Suprapubic skin (tissue), 4 donors: ENCODE measurements around the gene P2RX2. TPM values are rescaled to one million over a fixed set of nuclear protein-coding genes. Genes with fewer than 3 reads are reported as not detected.

ENCODE experiments used
- DNase-seq, 2 donors: peaks; one replicate each; pipeline ENCODE4 v3.0.0-alpha.2; 2019; ENCODE audit warnings: low spot score in 2 of 2
- H3K27ac ChIP-seq: fragments of 200-600 bp; sonication (generic); one replicate; pipeline ENCODE4 v1.5.1; 2019
- H3K27me3 ChIP-seq: fragments of 200-600 bp; sonication (generic); one replicate; pipeline ENCODE4 v1.5.1; 2019
- H3K36me3 ChIP-seq: fragments of 200-600 bp; sonication (generic); one replicate; pipeline ENCODE4 v1.5.1; 2019
- H3K4me1 ChIP-seq: fragments of 200-600 bp; sonication (generic); one replicate; pipeline ENCODE4 v1.5.1; 2019
- H3K4me3 ChIP-seq: fragments of 200-600 bp; sonication (generic); one replicate; pipeline ENCODE4 v1.5.1; 2019; ENCODE audit warnings: mild to moderate bottlenecking
- H3K9me3 ChIP-seq: fragments of 200-600 bp; sonication (generic); one replicate; pipeline ENCODE4 v1.5.1; 2019
- EP300 ChIP-seq: sonication (generic); formaldehyde crosslinking; IDR thresholded peaks from one replicate; pipeline ENCODE4 v1.6.1; 2017; ENCODE audit warnings: antibody characterized with exemption
- POLR2A ChIP-seq, 2 donors: fragments of 450-650 bp; IDR thresholded peaks; one replicate each; pipeline ENCODE4 v1.6.1; 2017; ENCODE audit warnings: antibody characterized with exemption in 2 of 2, mild to moderate bottlenecking in 2 of 2, moderate library complexity in 2 of 2
- POLR2AphosphoS5 ChIP-seq, 3 donors: sonication (generic); formaldehyde crosslinking; IDR thresholded peaks; one replicate each; pipeline ENCODE4 v1.6.1; 2017; ENCODE audit warnings: antibody characterized with exemption in 3 of 3
- WGBS: methylation state at CpG from one replicate; pipeline ENCODE4 v1.1.5; 2018; 5-methylcytosine and 5-hydroxymethylcytosine counted together
- total RNA-seq, 4 donors: library from RNA; depleted of rRNA; stranded (reverse); fragments of >200 nt; gene quantifications; one replicate each; pipeline ENCODE4 v1.1.0, GENCODE V29; 2016
- TF ChIP-seq, protein P1 (sequence below), 2 donors: fragments of 200-600 bp in 1 of 2; fragments of 450-650 bp in 1 of 2; sonication (generic) in 1 of 2; IDR thresholded peaks; one replicate each; pipeline ENCODE4 v1.5.1; 2016 to 2019; ENCODE audit warnings: antibody characterized with exemption in 2 of 2, mild to moderate bottlenecking in 1 of 2, moderate library complexity in 1 of 2

P2RX2 gene
- total RNA-seq, 4 donors from 2014 or later, result not detected

DNA sequence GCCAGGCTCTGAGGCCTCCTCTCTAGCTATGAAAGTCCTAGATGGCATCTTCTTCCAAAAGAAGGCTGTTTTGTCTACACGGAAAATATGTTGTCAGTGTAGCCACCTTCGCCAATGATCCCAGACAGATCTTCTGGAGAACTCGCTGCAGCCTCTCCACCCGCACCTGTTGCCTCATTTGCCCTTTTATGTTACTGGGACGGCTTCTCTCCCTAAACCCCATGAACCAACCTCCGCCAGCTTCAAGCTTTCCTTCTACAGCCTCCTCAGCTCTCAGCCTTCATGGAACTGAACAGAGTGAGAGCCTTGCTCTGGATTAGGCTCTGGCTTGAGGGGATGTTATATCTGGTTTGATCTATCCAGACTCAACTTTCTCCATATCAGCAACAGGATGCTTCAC is 10.8 kb downstream of the P2RX2 start:
- no peak overlapping the region for H3K27ac ChIP-seq
- no peak overlapping the region for H3K4me3 ChIP-seq
- no peaks in the 10 kb centered on the region for H3K4me1 ChIP-seq
- TF ChIP-seq POLR2AphosphoS5 (IDR thresholded peaks at IDR 0.05), result no peak
- TF ChIP-seq EP300, result no peak
- no peak for TF ChIP-seq POLR2A (IDR thresholded peaks at IDR 0.05)
- TF ChIP-seq, protein P1, sequence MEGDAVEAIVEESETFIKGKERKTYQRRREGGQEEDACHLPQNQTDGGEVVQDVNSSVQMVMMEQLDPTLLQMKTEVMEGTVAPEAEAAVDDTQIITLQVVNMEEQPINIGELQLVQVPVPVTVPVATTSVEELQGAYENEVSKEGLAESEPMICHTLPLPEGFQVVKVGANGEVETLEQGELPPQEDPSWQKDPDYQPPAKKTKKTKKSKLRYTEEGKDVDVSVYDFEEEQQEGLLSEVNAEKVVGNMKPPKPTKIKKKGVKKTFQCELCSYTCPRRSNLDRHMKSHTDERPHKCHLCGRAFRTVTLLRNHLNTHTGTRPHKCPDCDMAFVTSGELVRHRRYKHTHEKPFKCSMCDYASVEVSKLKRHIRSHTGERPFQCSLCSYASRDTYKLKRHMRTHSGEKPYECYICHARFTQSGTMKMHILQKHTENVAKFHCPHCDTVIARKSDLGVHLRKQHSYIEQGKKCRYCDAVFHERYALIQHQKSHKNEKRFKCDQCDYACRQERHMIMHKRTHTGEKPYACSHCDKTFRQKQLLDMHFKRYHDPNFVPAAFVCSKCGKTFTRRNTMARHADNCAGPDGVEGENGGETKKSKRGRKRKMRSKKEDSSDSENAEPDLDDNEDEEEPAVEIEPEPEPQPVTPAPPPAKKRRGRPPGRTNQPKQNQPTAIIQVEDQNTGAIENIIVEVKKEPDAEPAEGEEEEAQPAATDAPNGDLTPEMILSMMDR (IDR thresholded peaks at IDR 0.05), result no peak
- no peaks in the 10 kb centered on the region for H3K27me3 ChIP-seq
- 95% methylated on average over 6 of the region's 6 CpGs for WGBS
- H3K9me3 ChIP-seq, result no peaks in the 10 kb centered on the region
- peaks cover 71% of the 10 kb centered on the region for H3K36me3 ChIP-seq
- no peak for DNase-seq

DNA sequence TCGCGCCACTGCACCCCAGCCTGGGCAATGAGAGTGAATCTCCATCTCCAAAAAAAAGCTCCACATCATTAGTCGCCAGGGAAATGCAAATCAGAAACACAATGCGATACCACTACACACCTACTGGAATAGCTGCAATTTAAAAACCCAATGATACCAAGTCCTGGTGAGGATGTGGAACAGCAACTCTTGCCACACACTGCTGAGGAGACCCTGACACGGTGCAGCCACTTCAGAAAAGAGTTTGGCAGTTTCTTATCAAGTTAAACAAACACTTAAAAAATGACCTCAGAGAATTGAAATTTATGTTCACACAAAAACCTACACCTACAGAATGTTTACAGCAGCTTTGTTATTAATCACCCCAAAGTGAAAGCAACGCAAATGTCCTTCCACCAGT is 12.1 kb downstream of the P2RX2 start:
- Histone ChIP-seq H3K4me1 (no peaks in the 10 kb centered on the region), H3K27ac (no peak overlapping the region), H3K4me3 (no peak overlapping the region), H3K36me3 (peaks cover 71% of the 10 kb centered on the region), H3K9me3 (no peaks in the 10 kb centered on the region), H3K27me3 (no peaks in the 10 kb centered on the region)
- DNase-seq, result no peak
- TF ChIP-seq, protein P1 (IDR thresholded peaks at IDR 0.05), result no peak
- no peak for TF ChIP-seq EP300
- TF ChIP-seq POLR2AphosphoS5 (IDR thresholded peaks at IDR 0.05), result no peak
- TF ChIP-seq POLR2A (IDR thresholded peaks at IDR 0.05), result no peak
- WGBS, result 99% methylated on average over 6 of the region's 6 CpGs

DNA sequence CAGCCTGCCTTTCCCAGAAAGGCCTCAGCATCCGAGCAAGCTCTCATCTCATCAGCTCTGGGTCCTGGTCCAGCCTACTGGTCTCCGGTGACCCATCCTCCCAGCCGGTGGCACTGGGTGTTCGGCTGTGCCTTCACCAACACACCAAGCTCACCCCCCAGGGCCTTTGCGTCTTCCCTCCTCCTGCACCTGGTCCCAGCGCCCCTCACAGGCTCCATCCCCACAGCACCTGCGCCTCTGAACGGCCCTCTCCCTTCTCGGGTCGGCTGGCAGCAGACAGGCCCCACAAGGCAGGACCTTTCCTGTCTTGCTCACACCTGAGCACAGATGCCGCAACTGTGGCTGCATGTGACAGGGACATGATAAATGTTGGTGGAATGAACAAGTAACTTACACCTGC is 13.1 kb downstream of the P2RX2 start:
- Histone ChIP-seq H3K4me1 (no peaks in the 10 kb centered on the region), H3K27ac (no peak overlapping the region), H3K9me3 (no peaks in the 10 kb centered on the region), H3K27me3 (no peaks in the 10 kb centered on the region), H3K36me3 (peaks cover 74% of the 10 kb centered on the region), H3K4me3 (no peak overlapping the region)
- no peak for DNase-seq
- TF ChIP-seq, protein P1 (IDR thresholded peaks at IDR 0.05), result no peak
- TF ChIP-seq POLR2A (IDR thresholded peaks at IDR 0.05) (no peak), POLR2AphosphoS5 (IDR thresholded peaks at IDR 0.05) (no peak), EP300 (no peak)
- WGBS, result 96% methylated on average over 11 of the region's 11 CpGs

DNA sequence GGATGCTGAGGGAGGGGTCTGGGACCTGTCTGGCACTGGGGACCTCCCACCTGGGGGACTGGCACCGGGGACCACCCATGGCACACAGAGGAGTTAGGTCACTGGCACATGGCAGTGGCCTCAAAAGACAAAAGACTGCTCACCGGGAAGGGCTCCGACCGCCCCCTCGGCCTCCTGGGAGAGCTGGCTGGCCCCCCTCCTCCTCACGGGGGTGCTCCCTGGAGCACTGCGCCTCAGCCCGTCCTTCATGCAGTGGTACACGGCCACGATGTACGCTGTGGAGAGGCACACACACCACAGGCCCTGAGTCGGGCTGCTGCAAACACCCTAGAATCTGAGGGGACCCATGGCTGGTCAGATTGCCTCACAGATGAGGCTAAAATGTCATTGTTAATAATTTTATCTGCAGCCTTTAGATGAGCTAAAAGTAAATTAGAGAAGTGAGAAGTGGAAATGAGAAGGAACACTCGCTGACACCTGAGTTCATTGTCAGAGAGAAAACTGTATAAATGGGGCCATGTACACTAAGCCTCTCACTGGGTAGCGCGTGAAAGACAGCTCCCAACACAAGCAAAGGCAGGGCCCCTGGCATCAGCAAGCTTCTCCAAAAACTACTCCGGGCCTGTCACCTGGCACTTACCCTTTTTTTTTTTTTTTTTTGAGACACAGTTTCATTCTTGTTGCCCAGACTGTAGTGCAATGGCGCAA is 14.1 kb downstream of the P2RX2 start:
- Histone ChIP-seq H3K4me3 (no peak overlapping the region), H3K27me3 (no peaks in the 10 kb centered on the region), H3K27ac (no peak overlapping the region), H3K4me1 (no peaks in the 10 kb centered on the region), H3K36me3 (peaks cover 84% of the 10 kb centered on the region), H3K9me3 (no peaks in the 10 kb centered on the region)
- DNase-seq, result no peak
- TF ChIP-seq, protein P1 (IDR thresholded peaks at IDR 0.05), result no peak
- WGBS, result 88% methylated on average over 17 of the region's 17 CpGs

DNA sequence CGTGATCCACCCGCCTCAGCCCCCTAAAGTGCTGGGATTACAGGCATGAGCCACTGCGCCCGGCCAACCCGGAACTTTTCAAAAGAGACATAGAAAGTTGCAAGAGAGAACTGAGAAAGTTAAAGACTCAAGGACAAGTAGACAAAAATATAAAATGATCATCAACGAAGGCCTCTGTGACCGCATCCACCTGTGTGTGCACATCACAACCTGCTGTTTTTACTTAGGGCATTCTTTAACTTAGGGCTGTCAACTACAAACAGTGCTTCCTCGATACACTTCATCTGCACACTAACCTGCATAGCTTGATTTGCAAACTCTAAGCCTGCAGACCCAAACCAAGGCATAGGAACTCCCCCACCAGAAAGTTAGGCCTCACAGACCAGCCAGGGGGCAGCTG is 14.8 kb downstream of the P2RX2 start:
- H3K4me3 ChIP-seq, result no peak overlapping the region
- no peak for DNase-seq
- 97% methylated on average over 8 of the region's 8 CpGs for WGBS
- TF ChIP-seq POLR2A (IDR thresholded peaks at IDR 0.05), result no peak
- no peak for TF ChIP-seq POLR2AphosphoS5 (IDR thresholded peaks at IDR 0.05)
- TF ChIP-seq EP300, result no peak
- TF ChIP-seq, protein P1 (IDR thresholded peaks at IDR 0.05), result no peak
- H3K27me3 ChIP-seq, result no peaks in the 10 kb centered on the region
- no peaks in the 10 kb centered on the region for H3K9me3 ChIP-seq
- H3K27ac ChIP-seq, result no peak overlapping the region
- peaks cover 91% of the 10 kb centered on the region for H3K36me3 ChIP-seq
- H3K4me1 ChIP-seq, result no peaks in the 10 kb centered on the region
